ENCODE measurements around the gene CSNK1A1L.

CSNK1A1L gene

GRCh38 chr13:37105251-37105714, at the start of gene CSNK1A1L:
Gene CSNK1A1L (minus strand): TSS chr13:37105664. CDS start chr13:37105256, 408 bp downstream.
- Histone ChIP-seq H3K4me3 (ENCODE audit: low read depth, low read length, poor library complexity, severe bottlenecking) (no peak within 1 kb of the TSS), H3K9me2 (ENCODE audit: low read depth, low read length) (no peaks in the 10 kb centered on the region), H4K20me1 (ENCODE audit: insufficient read depth, low read length) (no peaks in the 10 kb centered on the region), H3K79me2 (ENCODE audit: insufficient read depth, low read length) (no peaks in the 10 kb centered on the region), H3K9me3 (ENCODE audit: low read length) (no peaks in the 10 kb centered on the region), H3K27ac (ENCODE audit: low read depth, low read length, poor library complexity, severe bottlenecking) (no peak within 1 kb of the TSS), H3K36me3 (ENCODE audit: insufficient read depth, low read length) (no peaks in the 10 kb centered on the region), H3F3A (ENCODE audit: insufficient read depth, low read length) (no peaks in the 10 kb centered on the region), H3K27me3 (ENCODE audit: insufficient read depth, low read length) (no peaks in the 10 kb centered on the region), H3K4me1 (ENCODE audit: insufficient read depth, low read length, severe bottlenecking) (no peaks in the 10 kb centered on the region), H3K4me2 (ENCODE audit: low read length) (no peak within 1 kb of the TSS), H3K9ac (ENCODE audit: low read length) (no peak within 1 kb of the TSS), H2AFZ (ENCODE audit: low read length) (no peak within 1 kb of the TSS)
- TF ChIP-seq EZH2 (IDR thresholded peaks at IDR 0.05; ENCODE audit: borderline replicate concordance, low read length) (no peak), CTCF (IDR thresholded peaks at IDR 0.05; ENCODE audit: low read length) (no peak)

GRCh38 chr13:37149380-37149779, 43.9 kb upstream of the CSNK1A1L start:
- Histone ChIP-seq H3K4me2 (ENCODE audit: low read length) (no peak overlapping the region), H3K9me2 (ENCODE audit: low read depth, low read length) (no peaks in the 10 kb centered on the region), H3K4me3 (ENCODE audit: low read depth, low read length, poor library complexity, severe bottlenecking) (no peak overlapping the region), H2AFZ (ENCODE audit: low read length) (no peak overlapping the region), H3K27ac (ENCODE audit: low read depth, low read length, poor library complexity, severe bottlenecking) (no peak overlapping the region), H3F3A (ENCODE audit: insufficient read depth, low read length) (no peaks in the 10 kb centered on the region), H3K27me3 (ENCODE audit: insufficient read depth, low read length) (no peaks in the 10 kb centered on the region), H3K36me3 (ENCODE audit: insufficient read depth, low read length) (no peaks in the 10 kb centered on the region), H4K20me1 (ENCODE audit: insufficient read depth, low read length) (no peaks in the 10 kb centered on the region), H3K4me1 (ENCODE audit: insufficient read depth, low read length, severe bottlenecking) (no peaks in the 10 kb centered on the region), H3K9ac (ENCODE audit: low read length) (no peak overlapping the region), H3K79me2 (ENCODE audit: insufficient read depth, low read length) (no peaks in the 10 kb centered on the region), H3K9me3 (ENCODE audit: low read length) (no peaks in the 10 kb centered on the region)
- TF ChIP-seq CTCF (IDR thresholded peaks at IDR 0.05; ENCODE audit: low read length) (no peak), EZH2 (IDR thresholded peaks at IDR 0.05; ENCODE audit: borderline replicate concordance, low read length) (no peak)

GRCh38 chr13:37148501-37148900, 43.0 kb upstream of the CSNK1A1L start:
- Histone ChIP-seq H3K4me2 (ENCODE audit: low read length) (no peak overlapping the region), H2AFZ (ENCODE audit: low read length) (no peak overlapping the region), H3K4me3 (ENCODE audit: low read depth, low read length, poor library complexity, severe bottlenecking) (no peak overlapping the region), H3K27ac (ENCODE audit: low read depth, low read length, poor library complexity, severe bottlenecking) (no peak overlapping the region), H3K4me1 (ENCODE audit: insufficient read depth, low read length, severe bottlenecking) (no peaks in the 10 kb centered on the region), H3K9ac (ENCODE audit: low read length) (no peak overlapping the region), H3K36me3 (ENCODE audit: insufficient read depth, low read length) (no peaks in the 10 kb centered on the region), H3K27me3 (ENCODE audit: insufficient read depth, low read length) (no peaks in the 10 kb centered on the region), H3F3A (ENCODE audit: insufficient read depth, low read length) (no peaks in the 10 kb centered on the region), H3K9me2 (ENCODE audit: low read depth, low read length) (no peaks in the 10 kb centered on the region), H3K9me3 (ENCODE audit: low read length) (no peaks in the 10 kb centered on the region), H4K20me1 (ENCODE audit: insufficient read depth, low read length) (no peaks in the 10 kb centered on the region), H3K79me2 (ENCODE audit: insufficient read depth, low read length) (no peaks in the 10 kb centered on the region)
- TF ChIP-seq EZH2 (IDR thresholded peaks at IDR 0.05; ENCODE audit: borderline replicate concordance, low read length): no peak
- no peak for TF ChIP-seq CTCF (IDR thresholded peaks at IDR 0.05; ENCODE audit: low read length)

Measured in OCI-LY1 (cell line).